ENCODE data around the gene TAF1C. TPM values are rescaled to one million over a fixed set of nuclear protein-coding genes. Genes with fewer than 3 reads are reported as not detected.
A peak's percentile ranks its signal among the peaks of the same experiment; 100 is the strongest.

Gene TAF1C
- total and polyA plus RNA-seq, 2 of the 8 experiments (the other 6 are each of a cell fraction or from before 2014, with no cell fraction given), result 44.6 to 63.8 TPM

- Histone ChIP-seq H3K27me3 (replicated peaks in 1 of 4; ENCODE audit: control insufficient read depth in 3 of 4, extremely low read depth in 1 of 4, insufficient read depth in 3 of 4, low read length in 3 of 4) (no peaks in the 10 kb centered on the region), H2BK5ac (ENCODE audit: low read depth, low read length) (no peak overlapping the region), H2BK15ac (ENCODE audit: low read length) (no peak overlapping the region), H3K18ac (ENCODE audit: extremely low read depth, low read length) (no peak overlapping the region), H3K27ac (ENCODE audit: low read depth, low read length) (no peak overlapping the region), H4K5ac (ENCODE audit: insufficient read length, low read depth, low read length) (peak overlapping the region; percentile 4), H3K23me2 (ENCODE audit: low read depth, low read length) (no peaks in the 10 kb centered on the region), H4K8ac (ENCODE audit: extremely low read depth, insufficient read depth, low read length) (no peak overlapping the region; the same call in 1 of the 2 replicates), H3K56ac (replicated peaks; ENCODE audit: insufficient read length, low read depth, low read length) (no peak overlapping the region), H2BK12ac (ENCODE audit: low read depth, low read length) (no peak overlapping the region), H3K9me3 (ENCODE audit: insufficient read depth in 2 of 2, low read depth in 1 of 2, low read length in 1 of 2) (no peaks in the 10 kb centered on the region), H3K4ac (replicated peaks; ENCODE audit: insufficient read length, low read depth, low read length) (no peak overlapping the region), H2BK120ac (replicated peaks; ENCODE audit: low read depth, low read length) (no peak overlapping the region), H2AFZ (ENCODE audit: low read length) (no peak overlapping the region), H3K79me1 (ENCODE audit: low read depth, low read length) (no peaks in the 10 kb centered on the region), H3K23ac (ENCODE audit: insufficient read length) (no peak overlapping the region), H4K20me1 (replicated peaks in 1 of 2; ENCODE audit: control insufficient read depth in 1 of 2, insufficient read depth in 2 of 2, low read length in 2 of 2) (no peaks in the 10 kb centered on the region), H3K4me2 (ENCODE audit: insufficient read depth in 1 of 2, low read depth in 2 of 2, low read length in 2 of 2) (no peak overlapping the region), H3K4me1 (replicated peaks in 1 of 4; ENCODE audit: control insufficient read depth in 3 of 4, insufficient read depth in 4 of 4, low read length in 3 of 4) (peaks cover 0 to 12% (median 6%) of the 10 kb centered on the region in 4 experiments; a peak in 6 of 7 replicates), H2AK5ac (ENCODE audit: low read depth, low read length) (no peak overlapping the region), H3K79me2 (ENCODE audit: control insufficient read depth in 1 of 2, insufficient read depth in 2 of 2, low read length in 2 of 2) (no peaks in the 10 kb centered on the region), H4K91ac (replicated peaks; ENCODE audit: insufficient read length, low read length) (no peak overlapping the region), H3K14ac (ENCODE audit: insufficient read length) (no peak overlapping the region), H3K4me3 (ENCODE audit: extremely low read depth in 1 of 4, insufficient read depth in 2 of 4, low read depth in 3 of 4, low read length in 4 of 4) (no peak overlapping the region), H3K9ac (replicated peaks in 1 of 4; ENCODE audit: extremely low read depth in 1 of 4, low read depth in 3 of 4, low read length in 3 of 4) (no peak overlapping the region), H3K36me3 (ENCODE audit: control insufficient read depth in 2 of 4, insufficient read depth in 4 of 4, low read length in 3 of 4) (no peaks in the 10 kb centered on the region), H2BK20ac (ENCODE audit: low read length) (no peak overlapping the region)
- ChIA-PET CTCF (ENCODE audit: partially characterized antibody) (interaction anchor here (0.8 to 1.9 kb wide), 4 partner anchors 11 to 195 kb away, joined by 3 to 6 read pairs (median 4); no protein-coding TSS in a partner anchor), POLR2A (ENCODE audit: partially characterized antibody) (no interaction called here)
- 81% methylated on average over 8 of the region's 8 CpGs; no CpG with 5 or more reads in 1 of the 2 experiments for WGBS, 2 experiments (ENCODE audit: extremely low coverage in 1 of 2, insufficient coverage in 1 of 2, insufficient read length in 1 of 2, insufficient replicate concordance in 2 of 2, low coverage in 1 of 2, low lambda C conversion rate in 2 of 2, missing lambda C conversion rate in 1 of 2)
- DNase-seq (ENCODE audit: low read depth in 1 of 2, low spot score in 2 of 2) (no peak), FAIRE-seq (no peak)
- TF ChIP-seq FOSL1 (IDR thresholded peaks at IDR 0.05; ENCODE audit: insufficient read depth, low read depth, low read length), result no peak
- TF ChIP-seq KDM1A (IDR thresholded peaks at IDR 0.05; ENCODE audit: borderline replicate concordance, low read length), result no peak
- no peak for TF ChIP-seq ASH2L (IDR thresholded peaks at IDR 0.05; ENCODE audit: low read length)
- no peak for TF ChIP-seq YY1 (IDR thresholded peaks at IDR 0.05; ENCODE audit: low read depth, low read length)
- no peak for TF ChIP-seq TCF12 (IDR thresholded peaks at IDR 0.05; ENCODE audit: low read depth, low read length)
- no peak for TF ChIP-seq TBP (IDR thresholded peaks at IDR 0.05; ENCODE audit: low read depth, low read length)
- TF ChIP-seq TEAD4 (IDR thresholded peaks at IDR 0.05; ENCODE audit: low read depth, low read length), result no peak
- no peak for TF ChIP-seq TAF1 (IDR thresholded peaks at IDR 0.05; ENCODE audit: low read depth, low read length)
- no peak for TF ChIP-seq ATF2 (IDR thresholded peaks at IDR 0.05; ENCODE audit: low read length)
- no peak for TF ChIP-seq E2F6 (IDR thresholded peaks at IDR 0.05)
- TF ChIP-seq JUN (IDR thresholded peaks at IDR 0.05; ENCODE audit: low read depth, low read length), result no peak
- TF ChIP-seq SIX5 (IDR thresholded peaks at IDR 0.05; ENCODE audit: low read depth, low read length), result no peak
- TF ChIP-seq BCL11A (IDR thresholded peaks at IDR 0.05; ENCODE audit: low read depth in 2 of 2, low read length in 2 of 2), result no peak
Measured at GRCh38 chr16:84226026-84226425, 39.2 kb upstream of the TAF1C start.
